MM.1S (cell line): ENCODE measurements around the gene ANGPTL5.

Experiments
- EZH2 ChIP-seq: fragments of 300-600 bp; sonication (generic); optimal IDR thresholded peaks from 2 replicates; pipeline ENCODE3; 2017; ENCODE audit warnings: low read depth, mild to moderate bottlenecking, antibody characterized with exemption, low read length, mixed read lengths
- EZH2phosphoT487 ChIP-seq: fragments of 300-600 bp; sonication (generic); IDR thresholded peaks from 2 replicates; pipeline ENCODE4 v1.6.1; 2018; ENCODE audit warnings: antibody characterized with exemption, low read length
- TF ChIP-seq, protein P1 (sequence below): fragments of 300-600 bp; sonication (generic); IDR thresholded peaks from 2 replicates; pipeline ENCODE4 v1.5.1; 2016; ENCODE audit warnings: antibody characterized with exemption, low read length, mixed read lengths

- TF ChIP-seq, protein P1, sequence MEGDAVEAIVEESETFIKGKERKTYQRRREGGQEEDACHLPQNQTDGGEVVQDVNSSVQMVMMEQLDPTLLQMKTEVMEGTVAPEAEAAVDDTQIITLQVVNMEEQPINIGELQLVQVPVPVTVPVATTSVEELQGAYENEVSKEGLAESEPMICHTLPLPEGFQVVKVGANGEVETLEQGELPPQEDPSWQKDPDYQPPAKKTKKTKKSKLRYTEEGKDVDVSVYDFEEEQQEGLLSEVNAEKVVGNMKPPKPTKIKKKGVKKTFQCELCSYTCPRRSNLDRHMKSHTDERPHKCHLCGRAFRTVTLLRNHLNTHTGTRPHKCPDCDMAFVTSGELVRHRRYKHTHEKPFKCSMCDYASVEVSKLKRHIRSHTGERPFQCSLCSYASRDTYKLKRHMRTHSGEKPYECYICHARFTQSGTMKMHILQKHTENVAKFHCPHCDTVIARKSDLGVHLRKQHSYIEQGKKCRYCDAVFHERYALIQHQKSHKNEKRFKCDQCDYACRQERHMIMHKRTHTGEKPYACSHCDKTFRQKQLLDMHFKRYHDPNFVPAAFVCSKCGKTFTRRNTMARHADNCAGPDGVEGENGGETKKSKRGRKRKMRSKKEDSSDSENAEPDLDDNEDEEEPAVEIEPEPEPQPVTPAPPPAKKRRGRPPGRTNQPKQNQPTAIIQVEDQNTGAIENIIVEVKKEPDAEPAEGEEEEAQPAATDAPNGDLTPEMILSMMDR: no peak
- no peak for TF ChIP-seq EZH2
- TF ChIP-seq EZH2phosphoT487: no peak
These were observed 28.6 kb upstream of the ANGPTL5 start for GRCh38 chr11:101944923-101945322.
